K562 (cell line): ENCODE data around the gene HECW1. TPM values are rescaled to one million over a fixed set of nuclear protein-coding genes. Genes with fewer than 3 reads are reported as not detected.

ENCODE experiments used
- ATAC-seq: fragments of 200-7000 bp; cut with Tn5 transposase; 3 replicates; pipeline ENCODE4 v1.9.1; 2020; ENCODE audit warnings: moderate library complexity
- BruUV-seq: library from RNA; stranded (reverse); fragments of 400-500 nt; replicated peaks from 2 replicates; lab custom pipeline; 2021; lab: Mats Ljungman, UMichigan
- CTCF ChIA-PET: fragments of 300-600 bp; formaldehyde crosslinking; extraction: SDS; loops from one replicate; lab custom pipeline; 2021; ENCODE audit warnings: low intra/inter-chr PET ratio; lab: Yijun Ruan, JAX
- POLR2A ChIA-PET: fragments of 300-600, 350-650 bp; sonication (Branson Sonifier 250); formaldehyde crosslinking; extraction: SDS; loops from one replicate; lab custom pipeline; 2021; ENCODE audit warnings: antibody characterized with exemption, inconsistent platforms; lab: Yijun Ruan, JAX
- DNase-seq, 4 experiments: peaks; one replicate each; pipeline versions ENCODE4 v3.0.0 to v3.0.0-alpha.2; 2011 to 2018; ENCODE audit warnings: low spot score in 3 of 4, mixed read lengths in 3 of 4; ENCODE audit errors: extremely low read depth in 1 of 4
- FAIRE-seq: peaks from 2 replicates; lab custom pipeline; 2011; peaks lifted over from hg19 to GRCh38; lab: Jason Lieb, UNC
- H2AFZ ChIP-seq: 2 replicates; pipeline ENCODE4 v1.6.0; 2011; ENCODE audit warnings: low read depth, low read length, control low read depth, inconsistent platforms
- H3K27ac ChIP-seq: fragments of 200-600 bp; 3 replicates; pipeline ENCODE4 v1.8.0; 2011; ENCODE audit warnings: low read depth, mild to moderate bottlenecking, control low read depth, inconsistent platforms, low read length, moderate library complexity, mixed read lengths; ENCODE audit errors: extremely low read depth
- H3K27me3 ChIP-seq, 2 experiments: fragments of 300-600 bp in 1 of 2; 2 replicates in 1 of 2; 3 replicates in 1 of 2; pipeline versions ENCODE4 v1.6.0 to v1.8.0; 2011; ENCODE audit warnings: inconsistent platforms in 2 of 2, low read length in 2 of 2, mild to moderate bottlenecking in 1 of 2, mixed read lengths in 1 of 2, moderate library complexity in 1 of 2; ENCODE audit not compliant: control insufficient read depth in 2 of 2, insufficient read depth in 2 of 2
- H3K36me3 ChIP-seq: fragments of 300-600 bp; 3 replicates; pipeline ENCODE4 v1.8.0; 2011; ENCODE audit warnings: mild to moderate bottlenecking, low read length, inconsistent platforms; ENCODE audit not compliant: control insufficient read depth, insufficient read depth
- H3K4me1 ChIP-seq, 2 experiments: fragments of 200-600 bp in 1 of 2; replicated peaks in 1 of 2; 2 replicates in 1 of 2; 3 replicates in 1 of 2; pipeline versions ENCODE4 v1.5.1 to v1.8.0; 2011; ENCODE audit warnings: inconsistent platforms in 2 of 2, low read length in 2 of 2, mild to moderate bottlenecking in 1 of 2, mixed read lengths in 1 of 2, moderate library complexity in 1 of 2; ENCODE audit not compliant: control insufficient read depth in 2 of 2, insufficient read depth in 2 of 2
- H3K4me2 ChIP-seq: 2 replicates; pipeline ENCODE4 v1.6.1; 2011; ENCODE audit warnings: low read length, control low read depth, inconsistent platforms, mixed read lengths; ENCODE audit not compliant: insufficient read depth
- H3K4me3 ChIP-seq: fragments of 200-600 bp; sonication (generic), shearing (Covaris generic); 2 replicates; pipeline ENCODE4 v1.5.1; 2016; ENCODE audit warnings: control low read depth, inconsistent platforms
- H3K79me2 ChIP-seq: fragments of 200-600 bp; 3 replicates; pipeline ENCODE4 v1.8.0; 2011; ENCODE audit warnings: low read length, inconsistent platforms; ENCODE audit not compliant: control insufficient read depth, insufficient read depth
- H3K9ac ChIP-seq, 2 experiments: 2 replicates each; pipeline versions ENCODE4 v1.6.0 to v1.6.1; 2011; ENCODE audit warnings: low read depth in 2 of 2, low read length in 2 of 2, control low read depth in 1 of 2, inconsistent platforms in 1 of 2, mild to moderate bottlenecking in 1 of 2, mixed read lengths in 1 of 2; ENCODE audit not compliant: insufficient read depth in 1 of 2
- H3K9me1 ChIP-seq: one replicate; pipeline ENCODE4 v1.6.0; 2011; ENCODE audit warnings: inconsistent platforms, mild to moderate bottlenecking, low read length, moderate library complexity; ENCODE audit not compliant: control insufficient read depth, insufficient read depth
- H3K9me3 ChIP-seq: replicated peaks from 2 replicates; pipeline ENCODE4 v1.5.1; 2011; ENCODE audit warnings: low read depth, low read length, inconsistent platforms; ENCODE audit not compliant: control insufficient read depth, insufficient read depth
- H4K20me1 ChIP-seq: replicated peaks from 2 replicates; pipeline ENCODE4 v1.6.1; 2011; ENCODE audit warnings: low read length, inconsistent platforms, mixed read lengths; ENCODE audit not compliant: control insufficient read depth, insufficient read depth
- C11orf30 ChIP-seq: fragments of 450-650 bp; IDR thresholded peaks from 2 replicates; pipeline ENCODE4 v1.6.1; 2016; ENCODE audit warnings: low read depth, mild to moderate bottlenecking
- HIVEP1 ChIP-seq: fragments of 250-450 bp; sonication (Bioruptor Pico); IDR thresholded peaks from 2 replicates; pipeline ENCODE4 v1.4.0; 2020; ENCODE audit warnings: mild to moderate bottlenecking
- MAFG ChIP-seq: fragments of 450-650 bp; conservative IDR thresholded peaks from 2 replicates; pipeline ENCODE4 v1.6.1; 2016; ENCODE audit warnings: missing genetic modification characterization, missing compliant biosample characterization
- NFATC3 ChIP-seq: fragments of 450-650 bp; IDR thresholded peaks from 2 replicates; pipeline ENCODE4 v1.6.1; 2017; ENCODE audit warnings: mild to moderate bottlenecking
- PHTF2 ChIP-seq: fragments of 250-450 bp; sonication (Bioruptor Pico); IDR thresholded peaks from 2 replicates; pipeline ENCODE4 v1.5.0; 2021; ENCODE audit warnings: mild to moderate bottlenecking
- ZNF239 ChIP-seq: fragments of 250-450 bp; sonication (Bioruptor Pico); IDR thresholded peaks from 2 replicates; pipeline ENCODE4 v1.4.0; 2020; ENCODE audit warnings: mild to moderate bottlenecking
- ZNF316 ChIP-seq: fragments of 450-650 bp; IDR thresholded peaks from 2 replicates; pipeline ENCODE4 v1.6.1; 2016
- WGBS: fragments of 100-300 bp; shearing (Covaris generic); methylation state at CpG from one replicate; pipeline ENCODE4 v1.1.6; 2016; ENCODE audit warnings: low coverage, mixed read lengths; ENCODE audit not compliant: insufficient coverage; ENCODE audit errors: missing lambda C conversion rate; 5-methylcytosine and 5-hydroxymethylcytosine counted together
- in situ Hi-C: fragments of 300-500 bp; cut with MboI; formaldehyde crosslinking; loops from 4 replicates; pipeline ENCODE4 v1.15.0; 2018; ENCODE audit warnings: inconsistent platforms, mixed read lengths
- intact Hi-C: fragments of 100-400 bp; cut with micrococcal nuclease; formaldehyde crosslinking; loops from 2 replicates; pipeline ENCODE4 v1.14.2; 2022
- polyA plus RNA-seq, 8 experiments: library from polyadenylated mRNA; depleted of rRNA in 4 of 8; stranded (reverse) in 5 of 8; unstranded in 3 of 8; fragments of >200 nt; fragmentation: Nextera tagmentation in 2 of 8; fragmentation: Illumina TruSeq in 1 of 8; extraction: Ambion mirVana in 2 of 8; extraction: Trizol in 1 of 8; gene quantifications; 2 replicates each; pipeline versions ENCODE4 v1.2.1 to v1.2.3, GENCODE V29; 2011 to 2014; ENCODE audit warnings: inconsistent platforms in 1 of 8, missing spikeins in 1 of 8
- total RNA-seq, 7 experiments: library from RNA; depleted of rRNA in 6 of 7; stranded (reverse); fragments of >200 nt in 6 of 7; fragmentation: Illumina TruSeq in 2 of 7; extraction: Trizol in 2 of 7; gene quantifications; 2 replicates each; pipeline versions ENCODE4 v1.2.1 to v1.2.3, GENCODE V29; 2011 to 2021; ENCODE audit warnings: low replicate concordance in 1 of 7
- TF ChIP-seq, protein P1 (sequence below): fragments of 450-650 bp; IDR thresholded peaks from 2 replicates; pipeline ENCODE4 v1.6.1; 2016; ENCODE audit warnings: mild to moderate bottlenecking

The HECW1 gene
- total and polyA plus RNA-seq, 9 of the 15 experiments (the other 6 are each of a cell fraction or from before 2014, with no cell fraction given) = 0.07 to 0.31 (median 0.13) TPM; not detected in 4

DNA sequence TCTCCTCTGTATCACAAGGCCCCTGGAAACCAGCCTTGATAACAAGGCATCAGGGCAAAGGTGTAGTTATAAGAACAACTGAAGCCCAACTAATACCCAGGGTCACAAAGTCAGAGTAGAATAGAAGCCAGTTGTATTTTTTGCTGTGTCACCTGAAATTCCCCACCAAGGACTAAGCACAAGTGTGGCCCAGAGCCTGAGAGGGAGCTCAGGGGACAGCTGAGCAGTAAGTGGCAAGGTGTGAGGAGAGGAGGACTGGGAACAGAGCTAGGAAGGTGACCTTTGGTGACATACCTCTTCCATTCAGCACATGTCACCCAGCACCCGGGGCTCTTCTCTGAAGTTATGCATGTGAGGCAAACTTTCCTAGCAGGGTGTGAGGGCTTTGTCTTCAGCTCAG, 179.9 kb downstream of the HECW1 start:
- Histone ChIP-seq H3K27me3 (peaks cover 0 to 18% of the 10 kb centered on the region in 2 experiments; a peak in 3 of 5 replicates), H3K79me2 (no peaks in the 10 kb centered on the region), H3K27ac (no peak overlapping the region), H3K4me3 (no peak overlapping the region), H3K9me3 (peaks cover 4% of the 10 kb centered on the region; the same call in 1 of the 2 replicates), H3K4me2 (no peak overlapping the region), H2AFZ (no peak overlapping the region), H3K9ac (no peak overlapping the region)
- CTCF ChIA-PET = no interaction called here
- FAIRE-seq = no peak
- 0% methylated on average over 1 of the region's 1 CpG for WGBS
- no TSS peak for BruUV-seq
- in situ Hi-C loops = no loop called here
- intact Hi-C loops = loop anchor here (10.0 kb wide), 1 partner anchor 142 kb away; no protein-coding TSS in a partner anchor
- TF ChIP-seq ZNF316 (peak; percentile 50), C11orf30 (peak; percentile 28; the same call in 1 of the 2 replicates), ZNF239 (CRISPR knock-in tag) (no peak), NFATC3 (no peak), HIVEP1 (CRISPR knock-in tag) (no peak), MAFG (tag) (peak; percentile 29; the same call in 1 of the 2 replicates), PHTF2 (no peak)
- TF ChIP-seq, protein P1, sequence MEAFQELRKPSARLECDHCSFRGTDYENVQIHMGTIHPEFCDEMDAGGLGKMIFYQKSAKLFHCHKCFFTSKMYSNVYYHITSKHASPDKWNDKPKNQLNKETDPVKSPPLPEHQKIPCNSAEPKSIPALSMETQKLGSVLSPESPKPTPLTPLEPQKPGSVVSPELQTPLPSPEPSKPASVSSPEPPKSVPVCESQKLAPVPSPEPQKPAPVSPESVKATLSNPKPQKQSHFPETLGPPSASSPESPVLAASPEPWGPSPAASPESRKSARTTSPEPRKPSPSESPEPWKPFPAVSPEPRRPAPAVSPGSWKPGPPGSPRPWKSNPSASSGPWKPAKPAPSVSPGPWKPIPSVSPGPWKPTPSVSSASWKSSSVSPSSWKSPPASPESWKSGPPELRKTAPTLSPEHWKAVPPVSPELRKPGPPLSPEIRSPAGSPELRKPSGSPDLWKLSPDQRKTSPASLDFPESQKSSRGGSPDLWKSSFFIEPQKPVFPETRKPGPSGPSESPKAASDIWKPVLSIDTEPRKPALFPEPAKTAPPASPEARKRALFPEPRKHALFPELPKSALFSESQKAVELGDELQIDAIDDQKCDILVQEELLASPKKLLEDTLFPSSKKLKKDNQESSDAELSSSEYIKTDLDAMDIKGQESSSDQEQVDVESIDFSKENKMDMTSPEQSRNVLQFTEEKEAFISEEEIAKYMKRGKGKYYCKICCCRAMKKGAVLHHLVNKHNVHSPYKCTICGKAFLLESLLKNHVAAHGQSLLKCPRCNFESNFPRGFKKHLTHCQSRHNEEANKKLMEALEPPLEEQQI = no peak
- TF ChIP-seq, all 486 proteins: peak for 3
- no peaks in the 10 kb centered on the region for H4K20me1 ChIP-seq
- no peaks in the 10 kb centered on the region for H3K36me3 ChIP-seq
- POLR2A ChIA-PET = no interaction called here
- no peaks in the 10 kb centered on the region for H3K4me1 ChIP-seq
- ATAC-seq = no peak
- no peak for DNase-seq
- H3K9me1 ChIP-seq = no peaks in the 10 kb centered on the region
